HG03196 (cell line): ENCODE data around the gene FBXL17.
"Not testable (repeated sequence)": the region's sequence is repeated elsewhere in the genome, so short reads cannot be mapped to it uniquely, and the experiment has no call there.

Source experiments
- ATAC-seq: cut with Tn5 transposase; IDR thresholded peaks from one replicate; pipeline ENCODE4 v1.9.1; 2021; ENCODE audit not compliant: unreplicated experiment

The FBXL17 gene

DNA sequence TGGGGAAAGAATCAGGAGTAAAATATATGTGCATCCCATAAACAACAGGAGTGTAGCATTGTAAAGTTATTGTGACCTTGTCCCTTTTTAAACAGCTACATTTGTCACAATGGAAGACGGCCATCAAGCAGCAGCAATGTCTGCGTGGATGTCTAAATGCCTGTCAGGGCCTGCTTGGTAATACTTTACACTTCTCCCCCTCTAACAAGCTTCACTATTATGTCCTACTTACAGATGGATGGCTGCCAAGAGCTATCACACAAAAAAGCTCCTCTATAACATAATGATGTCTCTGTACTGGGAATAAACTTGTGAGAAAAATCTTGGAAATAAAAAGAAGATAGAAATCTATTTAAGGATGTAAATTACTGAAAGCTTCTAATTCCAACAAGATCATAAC lies 213.0 kb downstream of the FBXL17 start:
- ATAC-seq, result no peak

DNA sequence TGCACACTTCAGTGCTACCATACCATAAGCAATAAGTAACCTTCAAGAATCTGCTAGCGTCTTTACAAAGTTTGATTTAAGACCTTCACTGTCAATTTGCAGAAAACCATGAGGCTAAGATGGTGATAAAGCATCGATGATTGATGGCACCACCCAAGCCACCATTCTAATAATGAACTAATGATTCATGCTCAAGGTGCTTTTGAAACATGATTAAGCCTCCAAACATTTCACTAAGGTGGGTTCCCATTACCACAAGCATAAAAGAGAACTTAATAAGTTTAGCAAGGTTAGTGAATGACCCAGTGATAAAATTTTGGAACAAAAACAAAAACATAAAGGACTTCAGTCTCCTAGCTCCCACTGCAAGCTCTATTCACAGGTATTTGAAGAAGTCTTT lies 214.7 kb downstream of the FBXL17 start:
- ATAC-seq, result no peak

DNA sequence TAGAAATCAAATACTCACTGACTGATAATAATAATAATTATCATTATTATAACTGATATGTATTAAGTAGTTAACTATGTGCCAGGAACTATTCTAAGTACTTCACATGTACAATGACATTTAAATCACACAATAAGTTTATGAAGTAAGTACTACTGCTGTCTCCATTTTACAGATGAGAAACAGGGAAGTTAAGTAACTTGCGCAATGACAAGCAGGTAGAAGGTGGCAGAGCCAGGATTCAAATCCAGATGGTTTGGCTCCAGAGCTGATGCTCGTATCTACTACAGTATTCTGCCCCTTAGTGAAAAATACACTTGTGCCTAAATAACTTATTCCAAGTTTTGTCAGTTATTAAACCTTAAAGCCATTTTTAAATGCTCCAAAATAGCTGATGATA lies 217.3 kb downstream of the FBXL17 start:
- ATAC-seq, result no peak

DNA sequence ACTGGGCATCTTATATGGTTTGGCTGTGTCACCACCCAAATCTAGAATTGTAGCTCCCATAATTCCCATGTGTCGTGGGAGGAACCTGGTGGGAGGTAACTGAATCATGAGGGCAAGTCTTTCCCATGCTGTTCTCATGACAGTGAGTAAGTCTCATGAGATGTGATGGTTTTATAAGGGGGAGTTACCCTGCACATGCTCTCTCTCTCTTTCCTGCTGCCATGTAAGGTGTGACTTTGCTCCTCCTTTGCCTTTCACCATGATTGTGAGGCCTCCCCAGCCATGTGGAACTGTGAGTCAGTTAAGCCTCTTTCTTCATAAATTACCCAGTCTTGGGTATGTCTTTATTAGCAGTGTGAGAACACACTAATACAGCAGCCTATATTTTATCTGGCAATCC lies 229.0 kb downstream of the FBXL17 start:
- ATAC-seq, result not testable (repeated sequence)

DNA sequence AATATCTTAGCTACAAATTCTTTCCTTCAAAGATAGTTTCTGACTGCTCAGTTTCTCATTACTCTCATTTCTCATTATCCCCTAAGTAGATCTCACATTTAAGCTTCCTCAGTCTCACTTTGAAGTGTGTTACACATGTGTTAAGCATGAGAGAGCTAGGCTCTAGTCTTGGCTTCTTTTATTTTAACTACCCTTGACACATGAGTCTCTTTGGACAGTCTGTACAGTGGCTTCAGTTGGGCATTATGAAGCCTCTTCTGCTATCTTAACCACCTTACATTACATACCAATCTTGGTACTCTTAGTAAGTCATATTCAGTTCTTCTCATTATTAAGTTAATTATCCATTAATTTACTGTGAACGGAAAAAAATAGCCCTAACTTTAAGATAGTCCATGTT lies 232.5 kb downstream of the FBXL17 start:
- ATAC-seq, result no peak

DNA sequence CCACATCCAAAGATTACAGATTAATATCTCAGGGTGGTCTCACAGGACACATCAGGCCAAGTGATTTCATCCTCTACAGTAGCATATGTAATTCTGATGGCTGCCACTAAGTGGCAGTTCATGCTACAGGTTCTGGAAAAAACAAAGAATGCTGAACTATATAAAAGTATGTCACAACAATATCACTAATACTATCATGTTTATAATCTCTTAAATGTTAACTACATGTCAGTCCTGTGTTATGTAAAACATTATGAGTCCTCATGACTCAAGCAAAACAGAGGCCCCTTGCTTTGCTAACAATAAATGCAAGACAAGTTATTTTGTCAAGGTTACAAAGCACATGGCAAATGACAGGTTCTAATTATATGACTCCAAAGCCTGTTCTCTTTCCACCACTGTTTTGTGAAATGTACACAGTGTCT lies 233.2 kb downstream of the FBXL17 start:
- peak; percentile 61 for ATAC-seq

DNA sequence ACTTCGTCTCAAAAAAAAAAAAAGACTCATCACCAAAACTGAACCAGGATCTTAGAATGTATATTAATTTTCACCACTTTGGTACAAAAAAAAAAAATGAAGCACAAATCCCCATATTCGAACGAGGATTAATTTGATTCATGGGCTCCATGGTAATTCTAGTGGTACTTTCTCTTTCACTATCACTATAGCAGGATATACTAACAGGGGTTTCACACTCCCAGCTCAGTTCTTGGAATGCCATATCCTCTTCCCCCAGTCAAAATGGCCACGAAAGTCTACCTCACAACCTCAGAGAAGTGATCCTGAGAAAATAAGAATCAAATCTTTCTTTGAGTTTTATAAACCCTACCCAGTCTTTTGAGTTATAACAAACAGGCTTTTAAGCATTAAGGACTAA lies 235.7 kb downstream of the FBXL17 start:
- ATAC-seq, result no peak

DNA sequence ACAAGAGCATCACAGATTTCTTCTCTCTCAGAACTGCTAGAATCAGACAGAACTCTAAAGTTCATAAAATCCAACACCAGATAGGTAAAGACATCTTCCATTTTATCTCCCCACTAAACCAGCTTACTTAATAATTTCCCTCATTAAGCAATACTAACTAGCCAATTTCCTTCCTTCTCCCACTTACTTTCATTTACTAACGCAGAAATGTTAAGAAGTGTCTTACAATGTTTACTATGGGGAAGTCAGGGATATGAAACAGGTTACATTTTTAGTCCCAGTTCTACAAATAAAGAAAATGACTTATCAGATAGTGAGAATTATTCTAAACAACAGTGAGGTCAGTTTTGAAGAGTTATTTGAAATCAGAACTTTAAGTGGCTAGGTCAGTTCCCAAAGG lies 236.5 kb downstream of the FBXL17 start:
- ATAC-seq, result no peak

DNA sequence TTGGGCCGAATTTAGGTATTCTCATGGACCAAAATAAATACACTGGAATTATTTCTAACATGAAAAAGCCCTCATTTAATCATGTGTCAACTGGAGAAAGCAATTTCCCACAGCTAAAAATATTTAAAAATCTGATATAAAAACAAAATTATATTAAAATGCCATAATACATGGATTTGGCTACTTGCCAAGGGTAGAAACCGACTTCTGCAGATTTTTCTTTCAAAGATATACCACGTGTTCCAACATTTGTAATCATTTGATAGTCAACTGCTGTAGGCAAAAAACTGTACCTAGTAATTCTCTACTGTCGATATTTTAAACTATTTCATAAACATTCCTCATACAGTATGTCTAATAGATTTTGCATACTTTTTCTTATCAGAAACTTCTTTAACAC lies 237.6 kb downstream of the FBXL17 start:
- ATAC-seq, result no peak

DNA sequence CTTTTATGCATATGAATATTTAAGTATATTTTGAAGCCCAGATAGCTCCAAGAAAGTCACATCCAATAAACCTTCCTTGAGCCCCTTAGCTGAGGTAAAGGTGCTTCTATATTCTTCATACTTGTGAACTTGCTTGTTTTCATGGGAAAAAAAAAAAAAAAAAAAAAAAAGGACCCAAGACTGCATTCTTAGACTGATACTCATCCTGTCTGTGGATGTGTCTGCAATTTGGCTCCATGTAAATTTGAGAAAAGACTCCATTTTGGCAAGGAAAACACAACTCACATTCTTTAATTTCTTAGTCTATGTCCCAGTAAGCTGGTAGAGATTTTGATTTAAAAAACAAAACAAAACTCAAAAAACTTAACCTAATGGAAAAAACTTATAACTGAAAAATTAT lies 238.3 kb downstream of the FBXL17 start:
- no peak for ATAC-seq

DNA sequence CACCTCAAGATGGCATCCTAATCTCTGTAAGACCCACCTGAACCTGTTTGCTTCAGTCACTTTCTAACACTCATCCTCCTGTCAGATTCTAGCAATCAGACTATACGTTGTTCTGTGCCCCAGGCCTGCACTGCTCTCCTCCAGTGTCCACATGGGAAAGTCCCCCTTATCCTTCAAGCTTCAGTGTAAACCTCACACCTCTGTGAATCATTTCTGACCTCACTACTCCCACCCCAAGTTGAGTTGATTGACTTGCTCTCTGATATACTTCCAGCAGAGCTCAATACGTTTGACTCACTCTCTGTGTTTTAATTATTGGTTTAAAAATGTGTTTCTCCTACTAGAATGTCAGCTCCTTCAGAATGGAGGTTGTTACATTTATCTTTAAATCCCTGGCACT lies 240.2 kb downstream of the FBXL17 start:
- ATAC-seq, result no peak

DNA sequence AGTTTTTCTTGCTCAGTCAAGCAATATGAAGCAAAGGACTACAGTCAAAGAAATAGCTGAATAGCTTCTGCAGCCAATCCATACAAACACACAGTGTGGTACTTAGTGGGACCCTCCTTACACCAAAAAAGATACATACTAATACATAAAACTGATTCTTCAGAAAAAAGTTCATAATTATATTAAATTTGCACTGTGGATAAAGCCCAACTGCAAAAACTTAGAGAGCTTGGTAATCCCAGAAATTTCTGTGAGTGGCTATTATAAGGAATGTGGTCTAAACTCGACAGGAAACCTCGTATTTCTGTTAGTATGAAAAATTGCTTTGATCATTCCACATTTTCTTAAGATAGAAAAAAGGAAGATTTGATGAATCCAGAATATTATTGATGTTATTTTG lies 245.4 kb downstream of the FBXL17 start:
- no peak for ATAC-seq

DNA sequence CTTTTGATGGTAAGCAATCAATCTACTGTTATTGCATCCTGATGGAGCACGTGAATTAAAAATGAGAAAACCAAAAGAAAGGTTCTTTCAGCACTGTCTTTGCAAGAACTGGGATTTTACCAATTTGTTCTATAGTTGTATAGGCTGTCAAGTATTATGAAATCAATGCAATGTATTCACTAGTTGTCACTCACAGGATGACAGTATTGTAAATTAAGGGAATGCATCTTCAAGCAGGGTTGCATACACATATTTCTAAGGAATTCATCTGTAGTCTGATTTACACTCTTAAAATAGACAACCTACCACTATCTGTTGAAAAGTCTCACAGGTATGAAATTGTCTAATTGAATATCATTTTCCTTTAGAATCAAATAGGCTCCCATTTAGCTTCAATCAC lies 252.8 kb downstream of the FBXL17 start:
- no peak for ATAC-seq

DNA sequence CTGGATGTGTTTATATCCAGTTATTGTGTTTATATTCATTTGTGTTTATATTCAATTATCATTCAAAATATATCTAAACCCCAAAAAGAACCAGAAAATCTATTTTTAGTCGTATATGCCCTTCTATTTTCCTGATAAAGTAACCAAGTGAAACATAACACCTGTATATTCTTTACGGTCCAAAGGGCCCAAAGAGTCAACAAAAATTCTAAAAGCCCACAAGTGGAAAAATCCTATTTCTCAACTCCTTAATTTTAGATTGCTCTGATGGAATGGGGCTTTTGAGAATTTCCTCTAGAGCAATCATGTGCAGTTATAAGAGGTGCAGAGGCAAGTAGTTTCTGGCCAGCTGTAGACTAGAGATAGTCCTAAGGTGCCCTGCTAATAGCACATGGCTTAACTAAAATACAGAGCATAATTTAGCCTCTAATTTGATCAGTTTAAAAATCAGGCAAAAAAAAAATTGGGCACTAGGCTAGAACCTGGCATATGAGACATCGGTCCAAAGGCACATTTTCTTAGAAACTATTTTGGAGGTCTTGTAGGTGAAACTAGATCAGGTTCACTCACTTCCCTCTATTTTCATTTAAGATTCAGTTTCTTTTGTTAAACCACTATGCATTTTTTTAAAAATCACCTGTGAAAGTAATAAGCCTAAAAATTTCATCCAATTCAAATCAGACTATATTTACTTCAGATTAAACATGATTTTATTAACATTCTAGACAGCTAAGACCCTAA lies 256.0 kb downstream of the FBXL17 start:
- no peak for ATAC-seq

DNA sequence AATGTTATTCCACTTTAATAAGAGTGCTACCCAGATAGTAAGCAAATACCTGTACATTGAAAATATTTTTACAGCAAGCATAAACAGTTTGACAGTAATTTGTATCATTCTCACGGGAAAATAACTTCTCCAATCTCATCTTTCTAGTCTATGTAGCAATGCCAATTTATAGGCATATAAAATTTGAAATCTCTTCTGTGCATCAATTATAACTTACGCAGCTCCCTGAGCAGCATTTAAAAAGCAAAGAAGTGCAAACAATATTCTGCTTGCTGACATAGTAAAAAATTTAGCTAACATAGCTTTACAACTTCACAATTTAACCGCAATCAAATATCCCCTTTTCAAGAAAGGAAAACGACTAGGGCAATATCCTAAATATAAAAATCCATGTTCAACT lies 257.3 kb downstream of the FBXL17 start:
- ATAC-seq, result no peak

DNA sequence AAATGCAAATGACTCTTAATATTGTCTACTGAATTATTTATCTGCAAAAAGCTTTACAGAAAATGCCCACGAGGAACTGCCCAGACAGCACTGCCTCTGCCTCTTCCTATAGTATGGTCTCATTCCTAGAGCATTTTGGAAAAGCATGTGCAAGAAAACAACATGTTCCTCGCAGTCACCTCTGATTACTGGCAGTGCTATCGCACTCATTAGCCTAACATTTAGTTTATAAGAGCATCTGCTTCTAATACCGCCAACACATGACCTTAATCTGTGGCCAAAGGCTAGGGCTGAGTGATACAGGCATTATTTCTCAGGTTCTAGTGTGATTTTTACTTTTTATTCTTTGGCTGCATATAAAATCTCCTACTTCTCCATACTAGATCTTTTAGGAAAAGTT lies 259.2 kb downstream of the FBXL17 start:
- ATAC-seq, result no peak

DNA sequence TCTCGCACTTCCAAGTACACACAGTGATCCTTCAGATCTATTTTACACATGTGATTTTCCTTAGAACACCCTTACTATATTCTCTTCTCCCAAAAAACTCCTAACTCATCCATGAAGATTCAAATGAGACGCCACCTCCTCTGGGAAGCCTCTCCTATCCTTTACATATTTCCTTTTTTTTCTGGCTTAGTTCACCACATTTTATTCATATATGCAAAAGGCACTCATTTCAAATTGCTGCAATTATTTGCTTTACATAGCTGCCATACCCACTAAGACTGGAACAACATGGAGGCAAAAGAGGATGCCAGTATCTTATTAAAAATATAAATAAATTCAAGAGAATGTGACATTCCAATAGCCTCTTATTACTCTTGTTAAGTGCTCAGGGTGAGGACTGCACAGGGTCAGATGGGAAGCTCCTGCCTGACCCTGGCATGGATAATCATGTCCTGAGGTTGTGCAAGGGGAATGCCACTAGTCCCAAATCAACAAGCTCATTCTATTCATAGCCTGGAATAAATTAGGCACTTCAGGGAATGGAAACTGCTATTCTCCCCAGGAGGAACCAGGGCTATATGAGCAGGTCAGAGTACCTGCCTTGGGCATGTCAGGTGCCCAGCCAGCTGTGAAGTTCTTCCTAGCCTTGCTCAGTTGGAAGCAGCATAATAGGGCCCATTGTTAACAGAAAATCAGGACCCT lies 262.9 kb downstream of the FBXL17 start:
- no peak for ATAC-seq

DNA sequence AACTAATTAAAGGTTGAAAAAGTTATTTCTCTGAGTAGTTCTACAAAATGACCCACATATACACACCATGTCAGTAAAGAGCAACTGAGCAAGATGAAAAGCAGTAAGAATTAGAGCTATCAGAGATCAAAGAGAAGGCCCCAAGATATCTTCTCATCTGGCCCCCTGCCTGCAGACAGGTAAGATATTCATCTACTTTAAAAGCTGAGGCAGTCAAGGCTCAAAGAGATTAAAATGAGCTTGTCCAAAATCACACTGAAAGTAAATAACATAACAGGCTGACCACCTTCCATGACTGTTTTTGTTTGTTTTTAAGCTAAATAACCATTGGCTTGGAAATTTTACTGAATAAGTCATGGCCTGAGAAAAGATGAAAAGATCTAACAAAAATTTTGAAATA lies 266.2 kb downstream of the FBXL17 start:
- no peak for ATAC-seq

DNA sequence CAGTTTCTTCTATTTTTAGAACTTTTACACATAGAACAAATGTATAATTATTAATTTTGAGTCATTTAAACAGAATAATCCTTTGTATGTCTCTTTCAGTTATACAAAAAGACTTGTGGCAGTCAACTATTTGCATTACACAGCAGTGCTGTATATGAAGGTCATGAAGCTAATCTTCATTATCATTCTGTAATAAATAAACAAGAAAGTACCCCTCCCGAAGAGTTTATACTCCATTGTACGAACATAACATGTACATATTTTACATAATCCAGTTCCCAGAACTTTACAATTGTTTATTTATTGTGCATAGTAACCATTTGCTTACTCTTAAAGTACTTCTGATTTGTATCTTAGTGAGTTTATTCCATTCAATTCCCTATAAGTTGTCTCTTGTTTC lies 267.9 kb downstream of the FBXL17 start:
- no peak for ATAC-seq

DNA sequence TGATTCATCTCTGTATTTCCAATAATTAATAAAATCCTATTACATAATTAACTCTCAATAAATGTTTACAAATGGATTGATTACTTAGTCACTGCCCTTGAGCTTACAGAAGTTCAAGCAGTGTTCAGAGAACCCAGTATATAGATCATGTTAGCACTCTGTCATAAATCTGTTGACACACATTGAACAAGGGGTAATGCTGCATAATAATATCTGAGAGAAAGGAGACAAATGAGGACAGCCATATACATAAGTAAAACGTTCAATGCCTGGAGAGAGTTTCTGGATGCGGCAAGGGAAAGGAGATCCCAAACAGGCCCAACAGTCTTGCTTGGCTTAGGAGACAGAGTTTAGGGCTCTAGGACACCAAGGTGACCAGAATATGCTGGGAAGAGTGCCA lies 270.2 kb downstream of the FBXL17 start:
- no peak for ATAC-seq

DNA sequence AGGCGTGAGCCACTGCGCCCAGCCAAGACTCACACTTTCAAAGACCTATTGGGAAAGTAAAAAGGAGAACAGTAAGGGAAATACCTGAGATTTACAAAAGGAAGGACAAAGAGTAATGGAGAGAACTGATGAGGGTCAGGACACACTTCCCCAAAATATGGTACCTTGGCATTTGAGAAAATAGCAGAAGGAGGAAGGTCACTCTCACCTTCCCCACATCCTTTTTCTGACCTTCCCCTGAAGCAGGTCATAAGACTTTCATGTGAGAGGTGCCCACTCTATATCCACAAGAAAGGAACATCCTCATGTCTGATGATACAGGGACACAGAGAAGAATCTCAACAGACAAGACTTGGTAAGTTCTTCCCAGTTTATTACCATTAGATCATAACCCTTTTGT lies 272.8 kb downstream of the FBXL17 start:
- no peak for ATAC-seq

DNA sequence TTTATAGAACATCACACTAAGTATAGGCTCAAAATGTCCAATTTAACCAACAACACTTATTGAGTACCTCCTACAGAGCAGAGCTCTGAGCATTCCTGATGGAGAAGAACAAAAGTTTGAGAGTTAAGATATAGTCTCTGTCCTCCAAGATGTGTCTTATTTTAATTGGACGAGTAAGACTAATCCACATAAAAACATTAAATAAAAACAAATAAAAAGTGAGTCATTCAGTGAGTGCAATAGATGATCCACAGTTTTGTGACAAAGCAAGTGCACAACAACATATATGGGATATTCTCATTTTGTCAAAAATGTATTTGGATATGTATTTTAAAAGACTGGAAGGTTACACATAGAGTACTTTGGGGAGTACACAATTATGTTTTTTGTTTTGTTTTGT lies 277.4 kb downstream of the FBXL17 start:
- no peak for ATAC-seq

DNA sequence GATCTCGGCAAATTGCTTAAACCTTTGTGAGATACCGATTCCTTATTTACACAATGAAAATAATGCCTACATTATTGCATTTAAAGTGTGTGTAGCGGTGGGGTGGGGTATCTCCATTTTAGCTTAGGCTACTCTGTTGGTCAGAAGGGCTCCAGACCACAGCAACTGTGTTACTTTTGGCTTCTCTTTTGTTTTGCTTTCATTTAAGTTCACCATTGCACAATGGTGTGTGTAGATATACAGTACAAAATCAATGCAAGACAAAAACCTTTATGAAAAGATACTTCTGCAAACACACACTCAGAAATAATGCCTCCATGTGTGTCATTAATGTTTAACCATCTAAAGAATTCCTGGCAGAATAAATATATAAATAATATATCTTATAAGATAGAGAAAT lies 279.4 kb downstream of the FBXL17 start:
- no peak for ATAC-seq
